Hair follicular keratinocyte (primary cell): ENCODE measurements around the gene S100G. TPM values are rescaled to one million over a fixed set of nuclear protein-coding genes. Genes with fewer than 3 reads are reported as not detected.

Source experiments
- total RNA-seq: library from RNA; depleted of rRNA; stranded (reverse); fragments of >200 nt; gene quantifications from 2 replicates; pipeline ENCODE4 v1.2.3, GENCODE V29; 2015

Gene S100G, protein sequence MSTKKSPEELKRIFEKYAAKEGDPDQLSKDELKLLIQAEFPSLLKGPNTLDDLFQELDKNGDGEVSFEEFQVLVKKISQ
- not detected in 2 replicates for total RNA-seq

DNA sequence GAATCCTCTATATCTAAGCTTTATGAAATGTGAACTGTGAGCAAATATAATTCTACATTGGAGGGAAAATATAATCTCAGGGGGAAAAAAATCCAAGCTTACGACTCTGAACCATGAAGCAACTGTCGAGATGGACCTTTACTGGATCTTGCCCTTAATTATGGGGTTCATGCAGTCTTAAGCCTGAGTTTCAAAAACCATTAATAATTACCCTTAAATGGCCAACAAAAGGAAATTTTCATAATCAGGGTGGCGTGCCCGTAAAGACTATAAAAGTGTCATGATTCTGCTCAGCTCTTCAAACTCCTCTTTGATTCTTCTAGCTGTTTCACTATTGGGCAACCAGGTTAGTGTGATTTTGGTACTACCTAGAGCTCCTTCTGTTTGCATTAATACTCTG is at the start of gene S100G:
TSS of gene S100G (plus strand) at position 301 of the 400 bp plus-strand sequence. CDS start 849 bp downstream, outside the sequence.

Other genes with a start within 250 kb of the S100G start
- gene CTPS2, start 62.5 kb downstream of the S100G start, total RNA-seq: 6.2 and 7.6 TPM in 2 replicates
- 13.9 and 19.3 TPM in 2 replicates for gene SYAP1, start 69.5 kb downstream of the S100G start, total RNA-seq
- gene TXLNG, start 136.3 kb downstream of the S100G start, total RNA-seq: 11.6 and 13.7 TPM in 2 replicates
- gene RBBP7, start 220.2 kb downstream of the S100G start, total RNA-seq: 79.3 and 100 TPM in 2 replicates